Upper lobe of left lung (tissue), 6 donors: ENCODE data around the gene CEP170. TPM values are rescaled to one million over a fixed set of nuclear protein-coding genes. Genes with fewer than 3 reads are reported as not detected.

Experiments used
- ATAC-seq, 2 donors: fragments of 200-7000 bp; cut with Tn5 transposase; one replicate each; pipeline ENCODE4 v1.9.1; 2022; ENCODE audit warnings: mild to moderate bottlenecking in 2 of 2, moderate library complexity in 2 of 2; ENCODE audit not compliant: low FRiP score in 2 of 2
- DNase-seq, 2 donors: peaks; one replicate each; pipeline ENCODE4 v3.0.0-alpha.2; 2019 to 2020
- H3K27ac ChIP-seq, 4 donors: fragments of 200-600 bp; sonication (generic); one replicate each; pipeline ENCODE4 v1.5.1; 2016 to 2019
- H3K27me3 ChIP-seq, 4 donors: fragments of 200-600 bp; sonication (generic); one replicate each; pipeline ENCODE4 v1.5.1; 2017 to 2019
- H3K36me3 ChIP-seq, 4 donors: fragments of 200-600 bp; sonication (generic); one replicate each; pipeline ENCODE4 v1.5.1; 2016 to 2019
- H3K4me1 ChIP-seq, 4 donors: fragments of 200-600 bp; sonication (generic); one replicate each; pipeline ENCODE4 v1.5.1; 2018 to 2019
- H3K4me3 ChIP-seq, 4 donors: fragments of 200-600 bp; sonication (generic); one replicate each; pipeline ENCODE4 v1.5.1; 2017 to 2019; ENCODE audit warnings: mild to moderate bottlenecking in 2 of 4, moderate library complexity in 1 of 4
- H3K9me3 ChIP-seq, 4 donors: fragments of 200-600 bp; sonication (generic); one replicate each; pipeline ENCODE4 v1.5.1; 2018 to 2019
- EP300 ChIP-seq, 4 donors: sonication (generic); formaldehyde crosslinking; IDR thresholded peaks; one replicate each; pipeline ENCODE4 v1.5.1; 2017; ENCODE audit warnings: antibody characterized with exemption in 4 of 4, control low read depth in 2 of 4
- POLR2A ChIP-seq, 4 donors: fragments of 450-650 bp; IDR thresholded peaks; one replicate each; pipeline ENCODE4 v1.5.1; 2016 to 2017; ENCODE audit warnings: antibody characterized with exemption in 4 of 4, mild to moderate bottlenecking in 2 of 4
- POLR2AphosphoS5 ChIP-seq, 2 donors: sonication (generic); formaldehyde crosslinking; IDR thresholded peaks; one replicate each; pipeline ENCODE4 v1.5.1; 2017; ENCODE audit warnings: antibody characterized with exemption in 2 of 2
- WGBS, 2 donors: methylation state at CpG; one replicate each; pipeline ENCODE4 v1.1.5; 2017 to 2018; 5-methylcytosine and 5-hydroxymethylcytosine counted together
- total RNA-seq, 6 donors: library from RNA; depleted of rRNA in 4 of 6; stranded (reverse); fragments of >200 nt in 4 of 6; gene quantifications; one replicate each; pipeline versions ENCODE4 v1.1.0 to v1.2.1, GENCODE V29; 2016 to 2021
- TF ChIP-seq, protein P1 (sequence below), 6 experiments: fragments of 450-650 bp in 4 of 6; fragments of 200-600 bp in 2 of 6; sonication (generic) in 2 of 6; IDR thresholded peaks; one replicate each; pipeline ENCODE4 v1.5.1; 2016 to 2019; ENCODE audit warnings: antibody characterized with exemption in 6 of 6
- donor health status: DM: no; HTN: no; CAD: no; lungs with moderate emphysema.
- donor health status: DM: no; HTN: yes; CAD: no; lungs with severe emphysema.

The CEP170 gene
- total RNA-seq, 6 donors from 2014 or later, result 47.6 to 160 (median 88.6) TPM

GRCh38 chr1:243236604-243237252 is 18.4 kb downstream of the CEP170 start:
- Histone ChIP-seq H3K9me3 (peaks cover 0 to 7% (median 3%) of the 10 kb centered on the region in 4 donors), H3K27me3 (no peaks in the 10 kb centered on the region), H3K27ac (no peak overlapping the region), H3K4me3 (no peak overlapping the region), H3K4me1 (peaks cover 0 to 17% (median 8%) of the 10 kb centered on the region in 4 donors), H3K36me3 (peaks cover 0 to 7% (median 0%) of the 10 kb centered on the region in 4 donors)
- TF ChIP-seq, protein P1, sequence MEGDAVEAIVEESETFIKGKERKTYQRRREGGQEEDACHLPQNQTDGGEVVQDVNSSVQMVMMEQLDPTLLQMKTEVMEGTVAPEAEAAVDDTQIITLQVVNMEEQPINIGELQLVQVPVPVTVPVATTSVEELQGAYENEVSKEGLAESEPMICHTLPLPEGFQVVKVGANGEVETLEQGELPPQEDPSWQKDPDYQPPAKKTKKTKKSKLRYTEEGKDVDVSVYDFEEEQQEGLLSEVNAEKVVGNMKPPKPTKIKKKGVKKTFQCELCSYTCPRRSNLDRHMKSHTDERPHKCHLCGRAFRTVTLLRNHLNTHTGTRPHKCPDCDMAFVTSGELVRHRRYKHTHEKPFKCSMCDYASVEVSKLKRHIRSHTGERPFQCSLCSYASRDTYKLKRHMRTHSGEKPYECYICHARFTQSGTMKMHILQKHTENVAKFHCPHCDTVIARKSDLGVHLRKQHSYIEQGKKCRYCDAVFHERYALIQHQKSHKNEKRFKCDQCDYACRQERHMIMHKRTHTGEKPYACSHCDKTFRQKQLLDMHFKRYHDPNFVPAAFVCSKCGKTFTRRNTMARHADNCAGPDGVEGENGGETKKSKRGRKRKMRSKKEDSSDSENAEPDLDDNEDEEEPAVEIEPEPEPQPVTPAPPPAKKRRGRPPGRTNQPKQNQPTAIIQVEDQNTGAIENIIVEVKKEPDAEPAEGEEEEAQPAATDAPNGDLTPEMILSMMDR (IDR thresholded peaks at IDR 0.05), result no peak
- no peak for TF ChIP-seq POLR2AphosphoS5 (IDR thresholded peaks at IDR 0.05)
- TF ChIP-seq EP300 (IDR thresholded peaks at IDR 0.05), result no peak
- TF ChIP-seq POLR2A (IDR thresholded peaks at IDR 0.05), result no peak
- no peak for DNase-seq
- ATAC-seq, result no peak
- whole genome bisulfite sequencing, 2 donors, result 55 to 72% methylated on average over 4 of the region's 4 CpGs

DNA sequence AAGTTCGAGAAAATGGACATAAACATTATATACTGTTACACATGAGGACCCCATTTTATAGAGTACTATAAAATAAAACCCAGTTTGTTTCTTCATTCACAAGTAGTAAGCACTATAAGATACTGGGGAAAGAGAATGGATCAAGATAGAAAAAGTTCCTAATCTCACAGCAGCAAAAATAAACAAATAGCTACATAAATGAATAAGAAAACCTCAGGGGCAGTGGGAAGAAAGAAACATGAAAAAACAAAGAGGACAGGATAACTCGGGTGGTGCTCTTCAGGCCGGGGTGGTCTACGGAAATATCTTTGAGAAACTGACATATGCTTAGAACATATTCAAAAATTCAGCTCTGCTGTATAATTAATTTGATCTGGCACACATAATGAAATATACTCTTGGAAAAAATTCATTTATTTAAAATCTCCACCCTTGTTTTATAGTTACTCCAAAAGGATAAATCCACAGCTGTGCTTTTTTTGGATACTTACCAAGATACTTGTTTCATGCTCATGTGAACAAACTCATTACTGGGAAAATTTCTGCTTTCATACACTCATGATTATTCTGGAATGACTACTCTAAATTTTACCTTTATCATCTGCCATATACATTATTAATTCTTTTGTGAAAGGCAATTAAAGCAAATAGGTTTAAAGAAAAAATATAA is 20.0 kb downstream of the CEP170 start:
- no peaks in the 10 kb centered on the region for H3K27me3 ChIP-seq
- no peak for DNase-seq
- peaks cover 0 to 7% (median 0%) of the 10 kb centered on the region in 4 donors for H3K36me3 ChIP-seq
- peaks cover 7 to 23% (median 15%) of the 10 kb centered on the region in 4 donors for H3K9me3 ChIP-seq
- WGBS, 2 donors, result 68 to 82% methylated on average over 4 of the region's 4 CpGs
- TF ChIP-seq, protein P1 (IDR thresholded peaks at IDR 0.05), result no peak
- TF ChIP-seq POLR2A (IDR thresholded peaks at IDR 0.05), result no peak
- no peak for TF ChIP-seq POLR2AphosphoS5 (IDR thresholded peaks at IDR 0.05)
- no peak for TF ChIP-seq EP300 (IDR thresholded peaks at IDR 0.05)
- peak in 1 of 2 donors; percentile 40 for ATAC-seq
- H3K4me3 ChIP-seq, result no peak overlapping the region
- H3K27ac ChIP-seq, result peak overlapping the region in 1 of 4 donors; percentile 6
- peaks cover 0 to 17% (median 8%) of the 10 kb centered on the region in 4 donors for H3K4me1 ChIP-seq

DNA sequence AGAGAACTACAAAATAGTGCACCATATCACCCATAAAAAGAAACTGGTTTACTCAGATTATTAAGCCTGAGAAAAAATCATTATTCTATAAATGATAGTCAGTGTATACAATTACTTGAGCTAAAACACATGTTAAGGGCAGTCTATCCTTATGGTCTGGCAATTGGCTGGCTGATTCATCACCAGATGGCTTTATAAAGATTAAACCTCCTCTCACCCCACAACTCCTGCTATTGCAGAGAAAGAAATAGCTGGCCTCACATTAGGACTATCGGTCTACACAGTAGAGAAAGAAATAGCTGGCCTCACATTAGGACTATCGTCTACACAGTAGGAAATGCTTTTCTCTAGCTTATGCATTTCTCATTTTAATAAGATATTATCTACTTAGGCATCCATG is 21.2 kb downstream of the CEP170 start:
- ATAC-seq (no peak), DNase-seq (no peak)
- Histone ChIP-seq H3K4me1 (peaks cover 0 to 17% (median 8%) of the 10 kb centered on the region in 4 donors), H3K27ac (no peak overlapping the region), H3K4me3 (no peak overlapping the region), H3K27me3 (no peaks in the 10 kb centered on the region), H3K36me3 (peaks cover 0 to 7% (median 0%) of the 10 kb centered on the region in 4 donors), H3K9me3 (peaks cover 7 to 29% (median 21%) of the 10 kb centered on the region in 4 donors)
- TF ChIP-seq, protein P1 (IDR thresholded peaks at IDR 0.05), result no peak
- no peak for TF ChIP-seq POLR2A (IDR thresholded peaks at IDR 0.05)
- no peak for TF ChIP-seq POLR2AphosphoS5 (IDR thresholded peaks at IDR 0.05)
- 85 to 86% methylated on average over 2 of the region's 2 CpGs for WGBS, 2 donors

DNA sequence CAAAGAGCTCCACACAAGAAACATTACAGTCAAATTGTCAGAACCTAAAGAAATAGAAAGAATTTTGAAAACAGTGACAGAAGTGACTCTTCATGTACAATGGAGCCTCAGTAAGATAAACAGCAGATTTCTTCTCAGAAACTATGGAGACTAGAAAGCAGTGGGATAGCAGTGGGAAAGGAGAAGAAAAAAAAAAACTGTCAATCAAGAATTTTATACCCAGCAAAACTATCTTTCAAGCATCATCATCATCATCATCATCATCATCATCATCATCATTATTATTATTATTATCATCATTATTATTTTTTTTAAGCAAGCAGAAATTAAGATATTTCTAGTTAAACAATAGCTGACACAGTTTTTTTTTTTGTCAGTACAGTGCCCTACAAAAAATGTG is 24.2 kb downstream of the CEP170 start:
- TF ChIP-seq EP300 (IDR thresholded peaks at IDR 0.05), result no peak
- TF ChIP-seq POLR2A (IDR thresholded peaks at IDR 0.05), result no peak
- TF ChIP-seq, protein P1 (IDR thresholded peaks at IDR 0.05), result no peak
- TF ChIP-seq POLR2AphosphoS5 (IDR thresholded peaks at IDR 0.05), result no peak
- no peak for ATAC-seq
- no peak for DNase-seq

More for the DNA sequence above, 24.2 kb downstream of the CEP170 start:
- no peak overlapping the region for H3K27ac ChIP-seq
- no peaks in the 10 kb centered on the region for H3K36me3 ChIP-seq
- peaks cover 7 to 29% (median 21%) of the 10 kb centered on the region in 4 donors for H3K9me3 ChIP-seq
- H3K27me3 ChIP-seq, result no peaks in the 10 kb centered on the region
- H3K4me3 ChIP-seq, result no peak overlapping the region
- H3K4me1 ChIP-seq, result peaks cover 0 to 10% (median 4%) of the 10 kb centered on the region in 4 donors
